Ishikawa (cell line): ENCODE results near the gene SLC6A6.

Source experiments
- CEBPB ChIP-seq: IDR thresholded peaks from 2 replicates; pipeline ENCODE4 v1.6.1; 2012
- EGR1 ChIP-seq: IDR thresholded peaks from 2 replicates; pipeline ENCODE4 v1.6.1; 2012
- EP300 ChIP-seq: IDR thresholded peaks from 2 replicates; pipeline ENCODE4 v1.6.1; 2012; ENCODE audit warnings: borderline replicate concordance
- NFIC ChIP-seq: IDR thresholded peaks from 2 replicates; pipeline ENCODE4 v1.6.1; 2012
- RAD21 ChIP-seq: IDR thresholded peaks from 2 replicates; pipeline ENCODE4 v1.6.1; 2012; ENCODE audit warnings: low read depth
- TAF1 ChIP-seq: IDR thresholded peaks from 2 replicates; pipeline ENCODE4 v1.6.1; 2012; ENCODE audit warnings: low read depth, mild to moderate bottlenecking
- YY1 ChIP-seq: IDR thresholded peaks from 2 replicates; pipeline ENCODE4 v1.6.1; 2012; ENCODE audit warnings: low read depth
- TF ChIP-seq, protein P1 (sequence below): IDR thresholded peaks from 2 replicates; pipeline ENCODE4 v1.6.1; 2012; ENCODE audit warnings: low read depth, mild to moderate bottlenecking
- TF ChIP-seq, protein P2 (sequence below): IDR thresholded peaks from 2 replicates; pipeline ENCODE4 v1.6.1; 2012

DNA sequence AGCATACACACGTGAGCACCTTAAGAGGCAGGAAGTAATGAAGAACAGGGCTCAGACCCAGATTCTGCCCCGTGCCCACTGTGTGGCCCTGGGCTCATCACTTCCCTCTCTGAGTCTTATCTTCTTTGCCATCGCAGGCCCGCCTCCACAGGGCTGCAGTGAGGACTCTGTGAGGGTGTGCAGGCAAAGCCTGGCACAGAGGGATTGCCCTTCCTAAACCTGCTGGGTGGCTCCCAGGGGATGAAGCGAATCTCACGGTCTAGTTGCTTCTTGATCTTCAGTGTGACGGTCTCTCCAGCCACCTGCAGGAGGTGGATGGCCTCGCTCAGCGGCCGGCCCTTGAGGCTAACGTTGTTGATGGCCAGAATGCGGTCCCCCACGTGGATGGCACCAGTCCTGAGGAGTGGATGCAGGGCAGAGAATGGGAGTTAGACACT lies 104.9 kb downstream of the SLC6A6 start:
- TF ChIP-seq, protein P1, sequence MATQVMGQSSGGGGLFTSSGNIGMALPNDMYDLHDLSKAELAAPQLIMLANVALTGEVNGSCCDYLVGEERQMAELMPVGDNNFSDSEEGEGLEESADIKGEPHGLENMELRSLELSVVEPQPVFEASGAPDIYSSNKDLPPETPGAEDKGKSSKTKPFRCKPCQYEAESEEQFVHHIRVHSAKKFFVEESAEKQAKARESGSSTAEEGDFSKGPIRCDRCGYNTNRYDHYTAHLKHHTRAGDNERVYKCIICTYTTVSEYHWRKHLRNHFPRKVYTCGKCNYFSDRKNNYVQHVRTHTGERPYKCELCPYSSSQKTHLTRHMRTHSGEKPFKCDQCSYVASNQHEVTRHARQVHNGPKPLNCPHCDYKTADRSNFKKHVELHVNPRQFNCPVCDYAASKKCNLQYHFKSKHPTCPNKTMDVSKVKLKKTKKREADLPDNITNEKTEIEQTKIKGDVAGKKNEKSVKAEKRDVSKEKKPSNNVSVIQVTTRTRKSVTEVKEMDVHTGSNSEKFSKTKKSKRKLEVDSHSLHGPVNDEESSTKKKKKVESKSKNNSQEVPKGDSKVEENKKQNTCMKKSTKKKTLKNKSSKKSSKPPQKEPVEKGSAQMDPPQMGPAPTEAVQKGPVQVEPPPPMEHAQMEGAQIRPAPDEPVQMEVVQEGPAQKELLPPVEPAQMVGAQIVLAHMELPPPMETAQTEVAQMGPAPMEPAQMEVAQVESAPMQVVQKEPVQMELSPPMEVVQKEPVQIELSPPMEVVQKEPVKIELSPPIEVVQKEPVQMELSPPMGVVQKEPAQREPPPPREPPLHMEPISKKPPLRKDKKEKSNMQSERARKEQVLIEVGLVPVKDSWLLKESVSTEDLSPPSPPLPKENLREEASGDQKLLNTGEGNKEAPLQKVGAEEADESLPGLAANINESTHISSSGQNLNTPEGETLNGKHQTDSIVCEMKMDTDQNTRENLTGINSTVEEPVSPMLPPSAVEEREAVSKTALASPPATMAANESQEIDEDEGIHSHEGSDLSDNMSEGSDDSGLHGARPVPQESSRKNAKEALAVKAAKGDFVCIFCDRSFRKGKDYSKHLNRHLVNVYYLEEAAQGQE: no peak
- TF ChIP-seq TAF1 (no peak), CEBPB (no peak), NFIC (no peak), EP300 (no peak), EGR1 (no peak), RAD21 (peak; percentile 38; the same call in 1 of the 2 replicates), YY1 (no peak)
- TF ChIP-seq, protein P2, sequence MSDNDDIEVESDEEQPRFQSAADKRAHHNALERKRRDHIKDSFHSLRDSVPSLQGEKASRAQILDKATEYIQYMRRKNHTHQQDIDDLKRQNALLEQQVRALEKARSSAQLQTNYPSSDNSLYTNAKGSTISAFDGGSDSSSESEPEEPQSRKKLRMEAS: no peak
